Measurements from ENCODE around the gene TFG.

The TFG gene

DNA sequence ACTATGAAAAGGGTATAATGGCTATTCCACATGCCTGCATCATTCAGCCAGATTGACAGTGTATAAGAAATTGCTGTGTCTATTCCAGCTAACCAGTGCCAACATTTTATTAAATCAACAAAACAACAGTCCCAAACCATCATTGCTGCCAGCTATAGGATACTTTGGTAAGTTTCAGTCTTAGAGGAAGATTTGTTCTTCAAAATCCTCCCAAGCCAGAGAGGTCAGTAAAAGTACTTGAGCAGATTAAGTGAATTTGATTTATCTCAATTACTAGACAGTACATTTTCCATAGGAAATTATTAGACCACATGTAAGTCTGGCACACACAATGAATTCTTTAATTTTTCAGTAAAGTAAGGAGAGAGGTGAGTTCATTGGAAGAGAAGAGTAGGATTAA lies 50.7 kb downstream of the TFG start:
- DNase-seq = no peak

- no peak for DNase-seq
These were observed 51.1 kb downstream of the TFG start for GRCh38 chr3:100760377-100760776.

- peak; percentile 27 for DNase-seq
These were observed 52.1 kb downstream of the TFG start for GRCh38 chr3:100761211-100761942.

- no peak for DNase-seq
These were observed 52.7 kb downstream of the TFG start for GRCh38 chr3:100761951-100762350.

DNA sequence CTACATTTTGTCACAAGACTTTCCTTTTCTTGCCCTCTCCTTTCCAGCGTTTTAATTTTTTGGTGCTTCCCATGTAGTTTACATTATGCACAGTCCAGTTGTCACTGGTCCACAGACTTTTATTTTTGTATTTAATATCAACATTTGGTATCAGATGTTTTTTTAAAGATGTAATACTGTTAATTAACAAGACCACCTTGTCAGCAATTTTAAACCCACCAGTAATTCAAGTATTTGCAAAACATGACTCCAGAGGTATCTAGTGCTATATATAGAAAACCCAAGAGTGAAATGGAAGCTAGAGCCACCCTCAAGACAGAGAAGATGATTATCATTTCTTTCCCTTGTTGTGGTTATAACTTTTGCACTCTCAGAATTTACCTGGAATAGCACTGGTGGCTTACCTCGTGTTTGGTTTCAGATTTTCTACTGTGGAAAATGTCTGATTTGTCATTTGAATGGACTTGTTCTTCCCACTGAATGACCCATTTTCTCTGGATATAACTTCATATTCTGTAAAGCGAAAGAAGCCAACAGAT lies 56.2 kb downstream of the TFG start:
- DNase-seq = no peak

DNA sequence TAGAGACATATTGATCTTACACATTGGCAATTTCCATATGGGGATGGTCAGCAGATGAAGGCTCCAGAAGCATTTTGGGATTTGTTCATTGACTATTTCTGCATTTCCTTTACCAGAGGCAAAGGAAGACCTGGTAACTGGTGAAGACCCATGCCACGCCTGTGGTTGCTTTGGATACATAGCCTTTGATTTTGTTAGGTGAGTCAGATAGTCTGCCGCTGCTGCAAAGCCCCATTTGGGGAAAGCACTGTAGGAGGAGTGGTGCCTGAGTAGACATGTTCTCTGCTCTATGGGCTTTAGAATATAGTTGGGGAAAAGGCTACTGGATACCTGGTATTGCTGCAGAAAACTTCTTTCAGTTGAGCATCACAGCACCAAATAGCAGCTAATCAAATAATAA lies 56.8 kb downstream of the TFG start:
- peak; percentile 12 for DNase-seq

DNA sequence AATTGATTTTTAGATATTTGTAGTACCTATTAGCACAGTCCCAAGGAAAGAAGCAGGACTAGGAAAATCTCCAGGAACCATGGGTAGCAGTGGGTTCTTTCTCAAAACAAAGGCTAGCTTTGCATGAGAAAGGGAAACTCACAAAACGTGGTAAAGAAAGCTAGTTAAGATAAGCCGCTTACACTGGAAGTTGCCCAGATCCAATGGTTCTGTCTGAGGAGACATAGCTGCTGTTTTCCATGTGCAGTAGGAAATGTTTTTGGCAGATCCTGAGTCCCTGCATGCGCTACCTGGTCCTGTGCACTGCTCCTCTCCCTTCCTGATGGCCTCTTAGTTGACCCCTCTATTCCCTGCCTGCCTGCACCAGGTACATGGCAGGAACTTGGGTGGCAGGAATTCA lies 60.4 kb downstream of the TFG start:
- no peak for DNase-seq

DNA sequence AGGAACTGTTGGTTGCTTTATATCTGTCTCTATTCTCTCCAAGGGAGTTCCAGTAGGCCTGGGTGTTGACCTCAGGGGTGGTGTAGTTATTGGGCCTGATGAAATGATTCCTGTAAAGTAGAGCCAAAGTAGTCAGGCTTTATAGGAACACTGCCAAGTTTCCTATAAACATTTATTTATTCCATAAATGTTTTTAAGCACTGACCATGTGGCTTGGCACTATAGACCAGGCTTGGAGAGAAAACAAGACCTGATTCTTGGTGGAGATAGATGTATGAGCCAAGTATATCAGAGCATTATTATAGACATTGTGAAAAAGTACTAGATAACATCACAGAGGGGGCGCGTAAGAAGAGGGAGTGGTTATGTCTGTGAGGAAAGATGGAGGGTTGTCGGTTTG lies 65.9 kb downstream of the TFG start:
- DNase-seq = no peak

DNA sequence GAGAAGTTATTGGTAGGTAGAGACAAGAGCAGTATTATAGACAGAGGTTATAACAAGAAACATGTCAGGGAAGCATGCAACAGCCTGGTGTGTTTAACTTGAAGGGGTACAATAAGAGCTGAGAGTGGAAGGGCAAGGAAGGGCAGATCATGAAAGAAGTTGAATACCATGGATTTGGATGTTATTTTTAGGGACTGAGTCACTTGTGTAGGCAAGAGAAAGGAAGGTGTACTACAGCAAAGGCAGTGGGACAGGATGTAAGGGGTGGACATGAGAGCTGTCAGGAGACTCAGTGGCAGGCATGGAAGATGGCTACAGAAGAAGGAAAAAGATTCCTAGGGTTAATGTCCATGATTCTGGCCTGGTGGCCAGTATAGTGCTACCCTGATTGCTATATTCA lies 66.4 kb downstream of the TFG start:
- DNase-seq = no peak

GRCh38 chr3:100776097-100776729 lies 66.9 kb downstream of the TFG start:
- DNase-seq = no peak

DNA sequence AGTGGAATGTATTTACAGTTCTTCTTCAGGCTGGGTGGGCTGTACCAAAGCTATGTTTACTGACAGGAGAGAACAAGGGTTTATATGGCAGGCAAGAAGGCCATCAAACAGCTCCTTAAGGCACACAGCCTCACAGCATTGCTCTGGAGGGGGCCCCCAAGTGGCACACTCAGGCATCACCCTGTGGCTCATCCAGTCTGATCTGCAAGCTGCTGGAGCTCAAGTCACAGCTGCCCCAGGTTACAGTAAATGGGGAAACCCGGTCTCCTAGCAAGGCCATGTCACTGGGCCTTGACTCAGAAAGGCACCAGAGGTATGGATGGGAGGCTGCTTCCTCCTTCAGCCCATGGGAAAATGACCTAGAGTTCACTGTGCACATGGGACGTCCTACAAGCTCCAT lies 67.5 kb downstream of the TFG start:
- DNase-seq = peak; percentile 13

DNA sequence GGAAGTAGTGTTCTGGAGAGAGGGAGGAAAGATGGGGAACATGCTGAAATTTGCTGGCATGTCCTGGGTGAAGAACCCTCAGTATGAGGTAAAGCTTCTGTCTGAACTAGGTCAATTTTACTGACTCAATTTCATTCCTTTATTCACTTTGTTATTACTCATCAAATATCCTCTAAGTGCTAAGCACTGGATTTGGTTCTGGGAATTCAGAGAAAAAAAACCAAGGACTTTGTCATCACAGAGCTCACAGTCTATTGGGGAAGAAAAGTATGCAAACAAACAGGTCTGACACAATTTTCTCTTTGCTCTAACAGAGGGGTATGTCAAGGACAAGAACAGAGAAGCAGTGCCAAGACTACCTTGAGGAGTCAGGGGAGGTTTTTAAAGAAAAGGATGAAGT lies 68.0 kb downstream of the TFG start:
- DNase-seq = no peak

DNA sequence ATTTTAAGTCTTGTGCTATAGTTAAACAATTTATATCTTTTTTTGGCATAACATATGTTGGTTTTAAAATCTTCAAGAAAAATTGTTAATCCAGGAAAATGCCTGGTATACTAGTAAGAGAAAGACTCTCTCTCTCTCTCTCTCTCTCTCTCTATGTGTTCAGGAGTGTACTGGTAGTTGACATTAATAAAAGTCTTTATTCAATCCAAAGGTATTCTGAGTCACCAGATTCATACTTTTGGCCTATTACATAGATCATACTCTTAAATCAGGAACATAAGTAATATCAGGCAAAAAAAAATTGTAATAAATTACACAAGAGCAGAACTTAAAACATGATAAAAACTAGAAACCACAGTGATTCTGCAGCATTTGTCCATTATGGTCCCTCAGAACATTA lies 70.2 kb downstream of the TFG start:
- no peak for DNase-seq

DNA sequence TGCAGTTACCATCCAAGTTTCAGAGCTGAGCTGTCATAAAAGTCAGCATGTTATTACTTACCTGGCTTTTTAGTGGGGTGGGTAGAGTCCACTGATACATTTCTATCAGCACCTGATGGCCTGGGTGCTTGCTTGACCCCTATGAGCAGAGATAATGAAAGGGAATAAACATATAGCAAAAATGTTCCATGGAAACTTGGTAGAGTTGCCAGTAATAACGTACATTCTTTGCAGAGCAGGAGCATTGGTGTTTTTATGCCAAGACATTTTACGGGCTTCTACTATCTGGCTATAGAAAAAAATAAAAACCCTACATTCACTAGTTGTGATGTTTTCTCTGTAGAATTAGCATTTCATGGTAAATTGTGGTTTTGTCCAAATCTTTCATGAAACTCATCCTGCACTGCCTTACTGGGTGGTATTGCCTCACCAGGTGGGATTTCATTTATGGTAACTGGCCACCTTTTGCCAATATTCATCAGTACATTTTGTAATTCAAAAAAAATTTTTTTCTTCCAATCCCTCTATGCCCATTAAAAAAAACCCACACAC lies 70.9 kb downstream of the TFG start:
- DNase-seq = no peak

- DNase-seq = no peak
These were observed 72.0 kb downstream of the TFG start for GRCh38 chr3:100781301-100781700.

DNA sequence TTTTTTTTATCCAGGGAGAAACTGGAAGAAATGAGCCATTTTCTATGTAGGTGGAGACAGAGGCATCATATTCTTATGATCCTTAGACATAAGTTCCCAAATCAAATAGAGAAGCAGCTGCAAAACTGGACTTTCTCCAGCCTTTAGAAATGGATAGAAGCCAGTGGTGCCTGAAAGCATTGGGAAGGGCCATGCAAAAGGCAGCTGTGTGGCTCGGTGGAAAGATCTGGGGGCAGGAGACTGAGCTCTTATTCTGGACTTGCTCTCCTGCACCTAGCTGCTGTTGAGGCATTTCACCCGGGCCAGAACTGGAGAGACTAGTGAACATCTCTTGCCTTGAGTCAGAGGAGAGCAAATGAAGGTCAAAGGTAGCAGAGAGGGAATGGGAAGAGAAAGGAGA lies 73.1 kb downstream of the TFG start:
- DNase-seq = no peak

GRCh38 chr3:100782906-100783305 lies 73.6 kb downstream of the TFG start:
- DNase-seq = no peak

DNA sequence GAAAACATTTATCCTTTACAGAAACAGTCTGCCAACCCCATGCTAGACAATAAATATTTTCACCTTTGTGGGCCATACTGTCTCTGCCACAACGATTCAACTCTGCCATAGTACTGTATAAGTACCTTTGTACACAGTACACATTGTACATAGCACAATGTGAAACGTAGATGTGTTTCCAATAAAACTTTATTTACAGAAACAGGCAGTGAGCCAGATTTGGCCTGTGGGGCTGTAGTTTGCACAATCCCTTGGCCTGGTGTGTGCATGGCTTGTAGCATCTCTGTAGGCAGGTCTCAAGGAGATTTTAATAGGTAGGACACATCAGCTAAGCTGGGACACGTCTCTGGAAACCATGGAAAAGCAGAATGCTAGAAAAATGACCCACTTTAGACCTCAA lies 74.3 kb downstream of the TFG start:
- DNase-seq = no peak

DNA sequence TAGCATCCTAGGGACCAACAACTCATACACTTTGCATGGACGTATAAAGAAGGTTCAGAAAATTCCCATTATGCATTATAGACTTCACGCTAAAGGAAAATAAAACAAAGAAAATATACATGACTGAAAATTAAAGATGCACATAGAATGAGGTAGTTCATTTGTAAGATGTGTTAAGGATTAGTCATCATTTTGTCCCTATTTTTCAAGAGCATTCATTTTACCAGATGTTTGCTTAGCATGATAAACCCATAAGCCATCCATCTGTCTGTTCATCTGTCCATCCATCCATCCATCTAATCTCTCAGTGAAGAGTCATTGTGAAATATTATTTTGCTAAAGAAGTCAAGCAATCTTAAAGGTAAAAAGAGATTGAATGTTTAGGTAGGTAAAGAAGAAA lies 80.3 kb downstream of the TFG start:
- DNase-seq = no peak

- no peak for DNase-seq
These were observed 87.3 kb downstream of the TFG start for GRCh38 chr3:100796556-100796955.

DNA sequence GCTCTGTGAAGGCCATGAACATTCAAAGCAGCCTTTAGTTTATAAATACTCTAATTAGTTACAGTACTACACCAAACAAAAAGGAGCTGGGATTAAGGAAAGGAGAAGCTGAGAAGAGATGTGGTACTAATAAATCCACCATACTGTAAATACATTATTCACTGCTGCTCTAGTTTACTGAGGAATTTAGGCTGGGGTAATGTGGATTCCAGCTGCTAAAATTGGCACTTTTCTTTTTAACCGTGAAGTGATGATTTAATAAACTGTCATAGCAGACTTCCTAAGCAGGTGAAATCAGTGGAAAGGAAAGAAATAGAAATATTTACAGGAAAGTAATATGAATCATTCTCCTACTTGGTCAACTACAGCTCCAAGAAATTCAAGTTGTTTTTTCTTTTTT lies 88.7 kb downstream of the TFG start:
- DNase-seq = no peak

Measured in activated CD4-positive, alpha-beta T cell treated with anti-CD3 and anti-CD28 coated beads for 48 hours (primary cell).